Measurements from ENCODE around the gene OR9Q1. TPM values are rescaled to one million over a fixed set of nuclear protein-coding genes. Genes with fewer than 3 reads are reported as not detected.

OR9Q1 gene
- total RNA-seq, 4 donors from 2014 or later, result not detected

DNA sequence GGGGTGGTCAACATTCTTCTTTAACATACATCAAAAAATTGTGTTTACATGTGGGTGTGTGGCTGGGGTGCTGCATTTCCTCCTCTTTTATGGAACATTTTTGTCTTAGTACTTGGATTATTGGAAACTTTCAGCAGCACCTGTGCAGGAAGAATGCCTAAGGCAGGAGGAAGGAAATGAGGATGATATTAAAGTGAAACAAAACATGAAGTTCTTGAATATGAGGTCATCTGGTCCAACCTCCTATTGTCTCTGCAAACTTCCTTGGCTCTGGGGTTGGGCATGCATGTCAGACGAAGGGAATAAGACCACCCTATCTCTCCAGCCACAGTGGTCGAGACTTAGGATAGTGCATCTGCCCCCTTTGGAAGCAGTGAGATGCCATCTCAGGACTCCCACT is 20.6 kb upstream of the OR9Q1 start:
- Histone ChIP-seq H3K36me3 (no peaks in the 10 kb centered on the region), H3K27ac (no peak overlapping the region), H3K4me3 (no peak overlapping the region), H3K4me1 (no peaks in the 10 kb centered on the region), H3K27me3 (no peaks in the 10 kb centered on the region), H3K9me3 (no peaks in the 10 kb centered on the region)
- in situ Hi-C loops (cut with MboI; ENCODE audit: low pct_ligation_motif_present in 1 of 4, low pct_unique_long_range_greater_than_20kb in 1 of 4, low sequenced_read_pairs in 3 of 4), result no loop called here
- TF ChIP-seq EP300 (IDR thresholded peaks at IDR 0.05; ENCODE audit: low read depth) (no peak), POLR2A (IDR thresholded peaks at IDR 0.05) (no peak), POLR2AphosphoS5 (IDR thresholded peaks at IDR 0.05) (no peak)
- TF ChIP-seq, protein P1, sequence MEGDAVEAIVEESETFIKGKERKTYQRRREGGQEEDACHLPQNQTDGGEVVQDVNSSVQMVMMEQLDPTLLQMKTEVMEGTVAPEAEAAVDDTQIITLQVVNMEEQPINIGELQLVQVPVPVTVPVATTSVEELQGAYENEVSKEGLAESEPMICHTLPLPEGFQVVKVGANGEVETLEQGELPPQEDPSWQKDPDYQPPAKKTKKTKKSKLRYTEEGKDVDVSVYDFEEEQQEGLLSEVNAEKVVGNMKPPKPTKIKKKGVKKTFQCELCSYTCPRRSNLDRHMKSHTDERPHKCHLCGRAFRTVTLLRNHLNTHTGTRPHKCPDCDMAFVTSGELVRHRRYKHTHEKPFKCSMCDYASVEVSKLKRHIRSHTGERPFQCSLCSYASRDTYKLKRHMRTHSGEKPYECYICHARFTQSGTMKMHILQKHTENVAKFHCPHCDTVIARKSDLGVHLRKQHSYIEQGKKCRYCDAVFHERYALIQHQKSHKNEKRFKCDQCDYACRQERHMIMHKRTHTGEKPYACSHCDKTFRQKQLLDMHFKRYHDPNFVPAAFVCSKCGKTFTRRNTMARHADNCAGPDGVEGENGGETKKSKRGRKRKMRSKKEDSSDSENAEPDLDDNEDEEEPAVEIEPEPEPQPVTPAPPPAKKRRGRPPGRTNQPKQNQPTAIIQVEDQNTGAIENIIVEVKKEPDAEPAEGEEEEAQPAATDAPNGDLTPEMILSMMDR (IDR thresholded peaks at IDR 0.05), result no peak
- no peak for DNase-seq
- WGBS, 2 donors (ENCODE audit: low coverage in 1 of 2), result 57% methylated on average over 2 of the region's 2 CpGs; no CpG with 5 or more reads in 1 of the 2 donors
- intact Hi-C loops (cut with DNase I; ENCODE audit: low total_unique reads), result no loop called here

DNA sequence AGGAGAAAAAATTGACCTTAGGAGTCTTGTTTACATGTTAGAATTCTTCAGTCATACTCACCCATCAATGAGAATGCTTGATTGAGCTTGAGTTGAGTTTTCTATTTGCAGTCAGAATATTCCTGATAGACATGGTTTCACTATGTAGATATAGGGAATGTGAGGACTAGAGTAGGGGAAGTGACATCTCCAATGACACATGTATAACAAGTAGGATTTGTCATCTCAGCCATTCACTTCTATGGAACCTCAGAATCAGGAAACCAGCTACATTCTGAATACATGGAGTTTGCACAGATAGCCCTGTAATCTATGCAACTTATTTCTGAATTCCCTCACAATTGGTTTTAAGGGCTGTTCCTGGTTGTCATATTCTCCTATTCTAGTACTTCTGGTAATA is 20.1 kb upstream of the OR9Q1 start:
- Histone ChIP-seq H3K4me1 (no peaks in the 10 kb centered on the region), H3K36me3 (no peaks in the 10 kb centered on the region), H3K9me3 (no peaks in the 10 kb centered on the region), H3K27ac (no peak overlapping the region), H3K27me3 (no peaks in the 10 kb centered on the region), H3K4me3 (no peak overlapping the region)
- intact Hi-C loops (cut with DNase I; ENCODE audit: low total_unique reads), result no loop called here
- TF ChIP-seq EP300 (IDR thresholded peaks at IDR 0.05; ENCODE audit: low read depth), result no peak
- TF ChIP-seq, protein P1 (IDR thresholded peaks at IDR 0.05), result no peak
- no peak for TF ChIP-seq POLR2A (IDR thresholded peaks at IDR 0.05)
- no peak for TF ChIP-seq POLR2AphosphoS5 (IDR thresholded peaks at IDR 0.05)
- in situ Hi-C loops (cut with MboI; ENCODE audit: low pct_ligation_motif_present in 1 of 4, low pct_unique_long_range_greater_than_20kb in 1 of 4, low sequenced_read_pairs in 3 of 4), result no loop called here
- no peak for DNase-seq

DNA sequence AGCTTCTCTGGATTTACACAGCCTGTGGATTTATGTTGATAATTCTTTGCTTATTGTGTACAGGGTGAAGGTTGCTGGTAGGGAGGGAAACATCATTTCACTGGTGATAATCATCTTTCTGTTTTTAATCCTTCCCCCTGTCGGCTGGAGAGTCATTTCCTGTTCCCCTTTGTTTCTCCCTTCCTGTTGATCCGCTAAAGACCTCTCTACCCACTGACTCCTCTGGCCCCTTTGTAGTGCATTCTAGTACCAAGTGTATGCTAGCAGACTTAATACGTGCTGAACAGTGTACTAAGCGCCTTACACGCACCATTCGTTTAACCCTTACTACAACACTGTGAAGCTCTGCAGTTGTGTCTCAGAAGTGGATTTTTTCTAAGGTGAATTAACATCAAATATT is 19.0 kb upstream of the OR9Q1 start:
- no peak for DNase-seq
- no peak for TF ChIP-seq EP300 (IDR thresholded peaks at IDR 0.05; ENCODE audit: low read depth)
- TF ChIP-seq, protein P1 (IDR thresholded peaks at IDR 0.05), result no peak
- TF ChIP-seq POLR2AphosphoS5 (IDR thresholded peaks at IDR 0.05), result no peak
- no peak for TF ChIP-seq POLR2A (IDR thresholded peaks at IDR 0.05)
- H3K4me1 ChIP-seq, result no peaks in the 10 kb centered on the region
- in situ Hi-C loops (cut with MboI; ENCODE audit: low pct_ligation_motif_present in 1 of 4, low pct_unique_long_range_greater_than_20kb in 1 of 4, low sequenced_read_pairs in 3 of 4) (no loop called here), intact Hi-C loops (cut with DNase I; ENCODE audit: low total_unique reads) (no loop called here)
- 66 to 86% methylated on average over 6 of the region's 6 CpGs for WGBS, 2 donors (ENCODE audit: low coverage in 1 of 2)
- H3K27me3 ChIP-seq, result no peaks in the 10 kb centered on the region
- no peak overlapping the region for H3K27ac ChIP-seq
- H3K9me3 ChIP-seq, result no peaks in the 10 kb centered on the region
- H3K36me3 ChIP-seq, result no peaks in the 10 kb centered on the region
- no peak overlapping the region for H3K4me3 ChIP-seq

DNA sequence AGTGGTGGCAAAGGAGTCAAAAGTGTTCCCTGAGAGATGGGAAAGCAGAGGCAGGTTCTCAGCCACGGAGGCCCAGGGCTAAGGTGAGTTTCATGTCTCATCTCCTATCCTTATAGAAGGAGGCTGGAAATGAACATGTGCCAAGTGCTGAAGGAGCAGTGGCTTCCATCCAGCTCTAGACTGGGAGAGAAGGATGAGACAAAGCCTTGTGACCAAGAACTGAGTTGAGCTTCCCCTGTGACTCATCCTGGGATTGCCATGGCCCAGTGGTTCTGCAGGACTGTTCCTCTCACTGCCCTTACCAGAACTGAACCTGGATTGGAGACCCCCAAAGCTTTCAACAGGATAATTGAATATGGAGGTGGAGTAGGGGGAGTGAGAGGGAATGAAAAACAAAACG is 16.7 kb upstream of the OR9Q1 start:
- no peaks in the 10 kb centered on the region for H3K36me3 ChIP-seq
- no peaks in the 10 kb centered on the region for H3K9me3 ChIP-seq
- H3K27me3 ChIP-seq, result no peaks in the 10 kb centered on the region
- H3K27ac ChIP-seq, result no peak overlapping the region
- H3K4me1 ChIP-seq, result no peaks in the 10 kb centered on the region
- intact Hi-C loops (cut with DNase I; ENCODE audit: low total_unique reads) (no loop called here), in situ Hi-C loops (cut with MboI; ENCODE audit: low pct_ligation_motif_present in 1 of 4, low pct_unique_long_range_greater_than_20kb in 1 of 4, low sequenced_read_pairs in 3 of 4) (no loop called here)
- TF ChIP-seq, protein P1 (IDR thresholded peaks at IDR 0.05), result no peak
- no peak for TF ChIP-seq EP300 (IDR thresholded peaks at IDR 0.05; ENCODE audit: low read depth)
- no peak for TF ChIP-seq POLR2AphosphoS5 (IDR thresholded peaks at IDR 0.05)
- no peak for TF ChIP-seq POLR2A (IDR thresholded peaks at IDR 0.05)
- WGBS, 2 donors (ENCODE audit: low coverage in 1 of 2), result 80 to 82% methylated on average over 1 to 2 of the region's 2 CpGs
- DNase-seq, result no peak
- H3K4me3 ChIP-seq, result no peak overlapping the region

Measured in transverse colon (tissue), 4 donors.